ENCODE measurements around the gene COG8.

Gene COG8

GRCh38 chr16:69345923-69346322 lies 6.6 kb upstream of the COG8 start:
- no peak for DNase-seq

GRCh38 chr16:69344171-69344570 lies 4.8 kb upstream of the COG8 start:
- no peak for DNase-seq

GRCh38 chr16:69340095-69340644 lies 806 bp upstream of the COG8 start:
- DNase-seq, result no peak

- DNase-seq, result no peak
These were observed 641 bp downstream of the COG8 start for GRCh38 chr16:69338557-69339288.

GRCh38 chr16:69334696-69335095 lies 4.7 kb downstream of the COG8 start:
- no peak for DNase-seq

- peak; percentile 72 for DNase-seq
These were observed 8.9 kb downstream of the COG8 start, which contains the start of gene PDF for GRCh38 chr16:69330286-69331109. TSS of gene PDF (minus strand) at chr16:69330588. CDS start at chr16:69330570, 18 bp downstream.

GRCh38 chr16:69329369-69330285 lies 9.7 kb downstream of the COG8 start:
- no peak for DNase-seq

GRCh38 chr16:69328854-69329316 lies 10.5 kb downstream of the COG8 start:
- DNase-seq, result no peak

- no peak for DNase-seq
These were observed 11.6 kb downstream of the COG8 start for GRCh38 chr16:69327585-69328310.

GRCh38 chr16:69326172-69326873 lies 13.0 kb downstream of the COG8 start:
- no peak for DNase-seq

- no peak for DNase-seq
These were observed 13.6 kb downstream of the COG8 start for GRCh38 chr16:69325784-69326171.

GRCh38 chr16:69324585-69325253 lies 14.6 kb downstream of the COG8 start:
- no peak for DNase-seq

GRCh38 chr16:69324013-69324531 lies 15.3 kb downstream of the COG8 start:
- DNase-seq, result no peak

GRCh38 chr16:69323415-69323814 lies 15.9 kb downstream of the COG8 start:
- no peak for DNase-seq

- no peak for DNase-seq
These were observed 17.0 kb downstream of the COG8 start for GRCh38 chr16:69322343-69322742.

- no peak for DNase-seq
These were observed 18.3 kb downstream of the COG8 start for GRCh38 chr16:69321080-69321479.

- no peak for DNase-seq
These were observed 18.7 kb downstream of the COG8 start for GRCh38 chr16:69320740-69321073.

GRCh38 chr16:69319826-69320739 lies 19.3 kb downstream of the COG8 start:
- no peak for DNase-seq

- no peak for DNase-seq
These were observed 20.0 kb downstream of the COG8 start for GRCh38 chr16:69319381-69319780.

- DNase-seq, result no peak
These were observed 20.5 kb downstream of the COG8 start for GRCh38 chr16:69318911-69319289.
